HUES48 (cell line): ENCODE results near the gene CLDN20.

Source experiments
- H3K27ac ChIP-seq: one replicate; pipeline ENCODE4 v1.7.0; 2013; ENCODE audit warnings: low read depth, low read length, inconsistent platforms
- H3K27me3 ChIP-seq: 2 replicates; pipeline ENCODE4 v1.6.1; 2013; ENCODE audit warnings: mild to moderate bottlenecking, low read length; ENCODE audit not compliant: control insufficient read depth, insufficient read depth
- H3K36me3 ChIP-seq: 2 replicates; pipeline ENCODE4 v1.6.1; 2013; ENCODE audit warnings: low read length; ENCODE audit not compliant: control insufficient read depth, insufficient read depth
- H3K4me1 ChIP-seq: 2 replicates; pipeline ENCODE4 v1.6.1; 2013; ENCODE audit warnings: mild to moderate bottlenecking, low read length; ENCODE audit not compliant: control insufficient read depth, insufficient read depth
- H3K4me3 ChIP-seq: 2 replicates; pipeline ENCODE4 v1.5.1; 2013; ENCODE audit warnings: mild to moderate bottlenecking, low read depth, low read length
- H3K9ac ChIP-seq: 2 replicates; pipeline ENCODE4 v1.6.1; 2013; ENCODE audit warnings: mild to moderate bottlenecking, low read depth, low read length, moderate library complexity
- H3K9me3 ChIP-seq: 2 replicates; pipeline ENCODE4 v1.6.1; 2013; ENCODE audit warnings: low read length; ENCODE audit not compliant: control insufficient read depth, insufficient read depth

The CLDN20 gene

DNA sequence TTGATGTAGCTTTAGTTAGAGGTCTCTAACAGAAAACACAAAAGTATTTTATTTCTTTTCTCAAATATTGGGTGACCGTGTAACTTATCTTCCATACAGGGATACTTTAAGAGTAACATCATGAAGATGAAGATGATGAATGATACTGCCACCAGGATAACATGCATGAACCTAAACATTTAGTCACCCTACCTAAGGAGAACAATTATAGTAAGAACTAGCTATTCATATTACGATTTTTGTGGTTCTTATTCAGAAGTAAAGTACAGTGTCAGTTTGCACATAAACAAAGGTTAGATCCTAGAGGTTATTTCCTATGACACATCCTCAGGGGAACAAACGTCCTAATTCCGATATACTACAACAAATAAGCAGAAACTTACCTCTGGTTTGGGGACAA, 21.0 kb downstream of the CLDN20 start:
- Histone ChIP-seq H3K27me3 (no peaks in the 10 kb centered on the region), H3K4me1 (peaks cover 9% of the 10 kb centered on the region; the same call in 1 of the 2 replicates), H3K27ac (no peak overlapping the region), H3K9me3 (no peaks in the 10 kb centered on the region), H3K4me3 (no peak overlapping the region), H3K36me3 (peaks cover 83% of the 10 kb centered on the region), H3K9ac (no peak overlapping the region)

DNA sequence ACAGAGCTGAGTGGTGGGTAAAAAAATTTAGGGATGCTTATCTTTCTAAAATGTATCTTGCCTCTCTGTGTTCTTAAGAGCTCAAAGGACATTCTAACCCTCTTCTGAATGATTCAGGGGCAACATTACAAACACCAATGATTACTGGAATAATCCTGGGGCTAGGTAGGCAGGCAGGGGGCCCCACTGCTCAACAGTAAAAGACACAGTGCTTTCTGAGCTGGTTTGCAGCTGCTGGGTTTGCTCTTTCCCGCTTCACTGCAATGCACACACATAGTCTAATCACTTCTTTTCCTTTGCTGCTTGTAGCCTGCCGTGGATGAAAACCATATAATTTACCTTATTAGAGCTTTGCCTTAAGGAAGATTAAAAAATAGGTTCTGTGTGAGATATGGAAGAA, 23.9 kb downstream of the CLDN20 start:
- Histone ChIP-seq H3K4me1 (no peaks in the 10 kb centered on the region), H3K27ac (no peak overlapping the region), H3K4me3 (no peak overlapping the region), H3K9me3 (no peaks in the 10 kb centered on the region), H3K9ac (no peak overlapping the region), H3K36me3 (peaks cover 88% of the 10 kb centered on the region), H3K27me3 (no peaks in the 10 kb centered on the region)

DNA sequence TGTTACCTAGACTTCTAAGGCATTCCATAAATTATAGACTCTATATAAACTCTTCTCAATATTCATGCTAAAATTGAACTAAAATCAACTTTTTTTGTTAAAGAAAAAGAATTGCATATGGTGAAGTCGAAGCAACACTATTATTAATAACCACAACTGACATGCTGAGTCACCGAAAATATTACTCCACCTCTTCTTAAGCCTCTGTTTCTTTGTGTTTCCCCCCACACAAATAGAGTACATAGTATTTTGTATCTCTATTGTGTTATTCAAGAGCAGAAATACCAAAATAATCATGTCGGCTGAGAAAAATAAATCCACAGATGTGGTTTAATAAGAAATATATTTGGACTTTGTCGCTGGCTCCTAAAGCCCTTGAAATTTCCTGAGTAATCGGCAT, 26.7 kb downstream of the CLDN20 start:
- Histone ChIP-seq H3K27me3 (no peaks in the 10 kb centered on the region), H3K36me3 (peaks cover 87% of the 10 kb centered on the region), H3K27ac (no peak overlapping the region), H3K4me3 (no peak overlapping the region), H3K4me1 (no peaks in the 10 kb centered on the region), H3K9ac (no peak overlapping the region), H3K9me3 (no peaks in the 10 kb centered on the region)

DNA sequence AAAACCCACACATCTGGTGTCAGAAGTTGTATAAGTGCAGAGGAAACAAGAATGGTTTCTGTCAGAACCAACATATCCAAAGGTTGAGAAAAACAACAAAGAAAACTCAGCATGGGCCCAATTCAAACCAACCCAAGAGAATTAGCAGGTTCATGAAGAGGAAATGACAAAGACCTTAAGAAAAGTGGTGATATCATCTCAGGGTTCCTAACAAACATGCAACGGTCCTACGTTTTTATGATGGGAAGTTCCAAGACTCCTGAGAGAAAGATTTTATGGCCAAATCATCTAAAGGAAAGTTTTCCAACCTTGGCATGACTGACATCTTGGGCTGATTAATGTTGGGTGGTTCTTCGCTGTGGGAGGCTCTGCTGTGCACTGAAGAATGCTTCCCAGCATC, 27.5 kb downstream of the CLDN20 start:
- Histone ChIP-seq H3K9ac (no peak overlapping the region), H3K4me3 (no peak overlapping the region), H3K4me1 (no peaks in the 10 kb centered on the region), H3K27me3 (no peaks in the 10 kb centered on the region), H3K36me3 (peaks cover 87% of the 10 kb centered on the region), H3K9me3 (no peaks in the 10 kb centered on the region), H3K27ac (peak overlapping the region; percentile 7)

DNA sequence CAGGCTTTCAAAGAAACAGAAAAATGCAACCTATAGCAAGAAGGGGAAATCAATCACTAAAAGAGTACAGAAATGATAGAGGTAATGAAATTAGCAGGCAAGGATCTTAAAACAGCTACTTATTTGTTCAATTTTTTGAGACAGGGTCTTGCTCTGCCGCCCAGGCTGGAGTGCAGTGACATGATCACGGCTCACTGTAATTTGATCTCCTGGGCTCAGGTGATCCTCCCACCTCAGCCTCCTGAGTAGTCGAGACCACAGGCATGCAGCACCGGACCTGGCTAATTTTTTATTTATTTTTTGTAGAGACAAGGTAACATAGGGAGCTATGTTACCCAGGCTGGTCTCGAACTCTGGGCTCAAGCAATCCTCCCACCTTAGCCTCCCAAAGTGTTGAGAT, 28.9 kb downstream of the CLDN20 start:
- Histone ChIP-seq H3K27ac (no peak overlapping the region), H3K36me3 (peaks cover 88% of the 10 kb centered on the region)

DNA sequence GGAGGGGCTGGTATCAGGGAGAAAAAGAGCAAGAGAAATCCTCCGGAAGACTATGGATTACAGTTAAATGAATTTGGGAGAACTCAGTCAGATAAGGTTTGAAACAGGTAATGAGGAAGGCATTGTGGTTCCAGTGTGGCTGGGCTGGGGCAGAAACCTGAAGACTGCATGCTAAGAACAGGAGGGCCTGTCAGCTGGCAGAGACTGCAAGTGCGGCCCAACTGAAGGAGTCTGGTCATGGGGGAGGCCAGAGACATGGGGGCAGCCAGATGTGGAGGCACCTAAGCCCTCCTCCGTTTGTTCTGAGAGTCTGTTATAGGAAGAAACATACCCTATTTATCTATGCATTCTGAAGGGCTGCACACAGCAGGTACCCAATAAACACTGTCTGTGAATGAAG, 33.9 kb downstream of the CLDN20 start:
- no peak overlapping the region for H3K27ac ChIP-seq
- H3K36me3 ChIP-seq = peaks cover 88% of the 10 kb centered on the region
- no peaks in the 10 kb centered on the region for H3K27me3 ChIP-seq
- H3K9me3 ChIP-seq = no peaks in the 10 kb centered on the region
- H3K9ac ChIP-seq = no peak overlapping the region
- peaks cover 17% of the 10 kb centered on the region for H3K4me1 ChIP-seq
- H3K4me3 ChIP-seq = no peak overlapping the region

More for the DNA sequence above, 28.9 kb downstream of the CLDN20 start:
- H3K4me3 ChIP-seq = no peak overlapping the region
- H3K4me1 ChIP-seq = no peaks in the 10 kb centered on the region
- no peak overlapping the region for H3K9ac ChIP-seq
- H3K9me3 ChIP-seq = no peaks in the 10 kb centered on the region
- no peaks in the 10 kb centered on the region for H3K27me3 ChIP-seq

DNA sequence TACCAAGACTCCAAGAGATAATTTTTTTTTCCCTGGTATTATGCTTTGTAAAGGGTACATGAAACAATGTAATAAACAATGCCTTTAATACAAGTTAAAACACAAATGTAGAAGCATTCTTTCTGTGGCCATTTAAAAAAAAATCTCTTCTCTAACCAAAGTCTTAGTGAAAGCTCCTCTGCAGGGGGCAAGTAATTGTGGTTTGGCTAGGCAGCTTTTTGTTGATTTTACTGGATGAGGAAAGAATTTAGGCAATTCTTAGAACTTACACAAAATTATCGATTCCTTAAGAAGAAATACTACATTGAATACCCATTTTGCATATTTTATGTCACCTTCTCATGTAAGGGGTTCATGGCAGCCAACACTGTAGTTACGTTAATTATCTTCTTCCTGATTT, 38.1 kb downstream of the CLDN20 start:
- Histone ChIP-seq H3K9ac (no peak overlapping the region), H3K9me3 (no peaks in the 10 kb centered on the region), H3K27ac (peak overlapping the region; percentile 32), H3K27me3 (no peaks in the 10 kb centered on the region), H3K36me3 (peaks cover 84% of the 10 kb centered on the region), H3K4me3 (no peak overlapping the region), H3K4me1 (peaks cover 17% of the 10 kb centered on the region)

DNA sequence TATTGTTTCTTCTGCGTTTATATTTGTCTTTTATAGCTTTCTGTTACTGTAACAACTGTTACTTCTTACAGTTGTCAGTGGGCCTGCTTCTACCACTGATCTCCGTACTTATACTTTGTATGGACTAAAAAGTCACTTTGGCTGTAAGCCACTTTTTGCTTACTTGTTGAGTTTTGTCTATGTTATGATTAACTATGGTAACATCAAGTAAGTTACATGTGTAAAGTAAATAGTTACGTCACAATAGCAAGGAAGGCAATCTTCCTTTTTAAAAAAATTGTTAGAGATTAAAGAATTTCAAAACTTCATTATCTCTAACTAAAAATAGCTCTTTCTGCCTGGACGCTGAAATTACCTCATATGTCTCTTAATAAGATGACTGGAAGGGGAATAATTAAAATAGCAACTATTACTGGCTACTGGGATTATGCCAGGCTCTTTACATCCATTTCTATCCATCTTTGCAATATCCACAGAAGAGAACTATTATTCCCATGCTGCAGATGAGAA, 39.6 kb downstream of the CLDN20 start:
- Histone ChIP-seq H3K4me3 (no peak overlapping the region), H3K9ac (no peak overlapping the region), H3K27me3 (no peaks in the 10 kb centered on the region), H3K9me3 (no peaks in the 10 kb centered on the region), H3K36me3 (peaks cover 84% of the 10 kb centered on the region), H3K27ac (no peak overlapping the region), H3K4me1 (peaks cover 17% of the 10 kb centered on the region)

DNA sequence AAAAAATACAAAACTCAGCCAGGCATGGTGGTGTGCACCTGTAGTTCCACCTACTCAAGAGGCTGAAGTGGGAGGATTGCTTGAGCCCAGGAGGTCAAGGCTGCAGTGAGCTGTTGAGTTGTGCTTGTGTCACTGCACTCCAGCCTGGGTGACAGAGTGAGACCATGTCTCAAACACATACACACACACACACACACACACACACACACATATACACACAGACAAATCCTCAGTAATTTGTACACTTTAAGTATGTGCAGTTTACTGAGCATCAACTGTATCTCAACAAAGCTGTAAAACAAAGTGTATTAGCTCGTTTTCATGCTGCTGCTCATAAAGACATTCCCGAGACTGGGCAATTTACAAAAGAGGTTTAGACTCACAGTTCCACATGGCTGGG, 43.1 kb downstream of the CLDN20 start:
- Histone ChIP-seq H3K27ac (no peak overlapping the region), H3K9ac (no peak overlapping the region), H3K27me3 (no peaks in the 10 kb centered on the region), H3K36me3 (peaks cover 89% of the 10 kb centered on the region), H3K4me1 (peaks cover 7% of the 10 kb centered on the region), H3K4me3 (no peak overlapping the region), H3K9me3 (no peaks in the 10 kb centered on the region)

DNA sequence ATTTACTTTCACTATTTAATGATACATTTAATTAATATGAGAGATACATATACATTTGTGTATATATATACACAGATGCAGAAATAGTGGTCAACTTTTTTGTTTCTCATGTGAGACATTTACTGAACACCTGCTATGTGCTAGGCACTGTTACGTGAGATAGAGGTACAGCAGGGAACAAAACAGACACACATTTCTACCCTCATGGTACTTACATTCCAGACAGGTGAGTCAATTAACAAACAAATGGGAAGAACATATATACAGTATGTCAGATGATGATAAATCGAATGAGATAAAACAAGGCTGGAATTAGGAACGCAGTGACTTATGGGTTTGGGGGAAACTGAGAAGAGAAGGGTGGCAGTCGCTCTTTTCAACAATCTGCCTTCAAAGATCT, 45.3 kb downstream of the CLDN20 start:
- Histone ChIP-seq H3K27ac (no peak overlapping the region), H3K36me3 (peaks cover 77% of the 10 kb centered on the region), H3K4me1 (peaks cover 3% of the 10 kb centered on the region; the same call in 1 of the 2 replicates)

DNA sequence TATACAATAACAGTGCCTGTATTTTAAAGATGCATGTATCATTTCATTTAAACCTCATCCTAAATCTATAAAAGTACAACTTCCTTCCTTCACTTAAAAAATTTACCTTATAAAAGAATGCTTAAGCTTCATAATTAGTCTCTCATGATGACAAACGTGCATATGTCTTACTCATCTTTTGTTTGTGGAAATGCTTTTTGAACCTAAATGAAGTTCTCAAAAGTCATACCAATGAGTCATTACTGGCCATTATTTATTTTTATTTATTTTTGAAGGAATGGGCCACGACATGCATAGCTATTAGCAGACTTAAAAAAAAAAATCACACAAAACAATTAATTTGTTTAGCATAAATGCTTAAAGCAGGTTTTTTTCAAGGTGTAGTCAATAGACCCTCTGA, 46.8 kb downstream of the CLDN20 start:
- peaks cover 69% of the 10 kb centered on the region for H3K36me3 ChIP-seq
- no peak overlapping the region for H3K27ac ChIP-seq
- H3K27me3 ChIP-seq = no peaks in the 10 kb centered on the region
- H3K9ac ChIP-seq = no peak overlapping the region
- H3K4me3 ChIP-seq = no peak overlapping the region
- peaks cover 8% of the 10 kb centered on the region for H3K4me1 ChIP-seq
- H3K9me3 ChIP-seq = no peaks in the 10 kb centered on the region

More for the DNA sequence above, 45.3 kb downstream of the CLDN20 start:
- no peak overlapping the region for H3K4me3 ChIP-seq
- no peaks in the 10 kb centered on the region for H3K9me3 ChIP-seq
- H3K9ac ChIP-seq = no peak overlapping the region
- no peaks in the 10 kb centered on the region for H3K27me3 ChIP-seq

DNA sequence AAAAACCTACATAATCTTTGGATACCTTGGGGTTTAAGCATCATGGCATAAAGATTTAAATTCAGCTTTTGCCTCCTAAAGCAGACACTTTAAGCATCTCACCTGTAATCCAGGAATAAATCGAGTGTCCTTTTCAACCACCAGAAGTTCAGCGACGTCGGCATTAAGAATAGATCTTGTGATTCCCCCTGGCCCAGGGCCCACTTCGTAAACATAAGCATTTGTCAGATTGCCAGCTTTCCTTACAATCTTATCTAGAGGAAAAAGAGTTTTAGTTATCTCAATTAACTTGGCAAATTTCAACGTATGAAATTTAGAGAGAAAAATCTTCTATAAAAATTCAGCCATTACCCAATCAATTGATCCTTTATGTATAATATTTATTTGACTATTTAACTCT, 47.3 kb downstream of the CLDN20 start:
- no peaks in the 10 kb centered on the region for H3K9me3 ChIP-seq
- no peak overlapping the region for H3K27ac ChIP-seq
- no peak overlapping the region for H3K4me3 ChIP-seq
- peaks cover 66% of the 10 kb centered on the region for H3K36me3 ChIP-seq
- no peaks in the 10 kb centered on the region for H3K27me3 ChIP-seq
- H3K4me1 ChIP-seq = peaks cover 8% of the 10 kb centered on the region
- H3K9ac ChIP-seq = no peak overlapping the region
